Measurements from ENCODE around the gene APOM.

Gene APOM

GRCh38 chr6:31655349-31656237, at the start of gene APOM:
APOM (plus strand) TSS chr6:31655894; CDS start chr6:31655967, 73 bp downstream.
- in situ Hi-C loops (cut with MboI; ENCODE audit: low sequenced_read_pairs), result no loop called here

- in situ Hi-C loops (cut with MboI; ENCODE audit: low sequenced_read_pairs), result no loop called here
Observed at GRCh38 chr6:31607317-31607716, 48.4 kb upstream of the APOM start.

GRCh38 chr6:31609519-31610406, 45.9 kb upstream of the APOM start:
- in situ Hi-C loops (cut with MboI; ENCODE audit: low sequenced_read_pairs), result no loop called here

- in situ Hi-C loops (cut with MboI; ENCODE audit: low sequenced_read_pairs), result no loop called here
Observed at GRCh38 chr6:31610968-31611367, 44.7 kb upstream of the APOM start.

GRCh38 chr6:31614075-31614619, 41.5 kb upstream of the APOM start:
- in situ Hi-C loops (cut with MboI; ENCODE audit: low sequenced_read_pairs), result no loop called here

- in situ Hi-C loops (cut with MboI; ENCODE audit: low sequenced_read_pairs), result no loop called here
Observed at GRCh38 chr6:31614684-31615578, 40.8 kb upstream of the APOM start, which contains the start of gene AIF1. AIF1 (plus strand) TSS chr6:31615234; CDS start chr6:31615330, 96 bp downstream.

- in situ Hi-C loops (cut with MboI; ENCODE audit: low sequenced_read_pairs), result no loop called here
Observed at GRCh38 chr6:31615748-31616147, 39.9 kb upstream of the APOM start.

GRCh38 chr6:31617010-31617409, 38.7 kb upstream of the APOM start:
- in situ Hi-C loops (cut with MboI; ENCODE audit: low sequenced_read_pairs), result no loop called here

- in situ Hi-C loops (cut with MboI; ENCODE audit: low sequenced_read_pairs), result no loop called here
Observed at GRCh38 chr6:31619805-31620585, 35.7 kb upstream of the APOM start.

- in situ Hi-C loops (cut with MboI; ENCODE audit: low sequenced_read_pairs), result no loop called here
Observed at GRCh38 chr6:31620586-31621319, 34.9 kb upstream of the APOM start, which contains the start of gene PRRC2A. PRRC2A (plus strand) TSS chr6:31620715; CDS start chr6:31622790, 2,075 bp downstream.

- in situ Hi-C loops (cut with MboI; ENCODE audit: low sequenced_read_pairs), result no loop called here
Observed at GRCh38 chr6:31621320-31621939, 34.3 kb upstream of the APOM start.

GRCh38 chr6:31621991-31622390, 33.7 kb upstream of the APOM start:
- in situ Hi-C loops (cut with MboI; ENCODE audit: low sequenced_read_pairs), result no loop called here

- in situ Hi-C loops (cut with MboI; ENCODE audit: low sequenced_read_pairs), result no loop called here
Observed at GRCh38 chr6:31622684-31623091, 33.0 kb upstream of the APOM start.

- in situ Hi-C loops (cut with MboI; ENCODE audit: low sequenced_read_pairs), result no loop called here
Observed at GRCh38 chr6:31624070-31624469, 31.6 kb upstream of the APOM start.

- in situ Hi-C loops (cut with MboI; ENCODE audit: low sequenced_read_pairs), result no loop called here
Observed at GRCh38 chr6:31626952-31627351, 28.7 kb upstream of the APOM start.

GRCh38 chr6:31627690-31628287, 27.9 kb upstream of the APOM start:
- in situ Hi-C loops (cut with MboI; ENCODE audit: low sequenced_read_pairs), result no loop called here

- in situ Hi-C loops (cut with MboI; ENCODE audit: low sequenced_read_pairs), result no loop called here
Observed at GRCh38 chr6:31629014-31629413, 26.7 kb upstream of the APOM start.
